WTC11 (cell line): ENCODE data around the gene ZNF425. TPM values are rescaled to one million over a fixed set of nuclear protein-coding genes. Genes with fewer than 3 reads are reported as not detected.
A peak's percentile ranks its signal among the peaks of the same experiment; 100 is the strongest.

Experiments
- ATAC-seq: fragments of 200-7000 bp; cut with Tn5 transposase; 2 replicates; pipeline ENCODE4 v1.10.0; 2021; ENCODE audit warnings: mild to moderate bottlenecking, moderate library complexity
- CTCF ChIA-PET: fragments of 300-600 bp; sonication (Branson Sonifier 250); formaldehyde crosslinking; loops from one replicate; lab custom pipeline; 2021; ENCODE audit warnings: antibody characterized with exemption; lab: Charles Lee
- POLR2A ChIA-PET: fragments of 350-600 bp; sonication (Branson Sonifier 250); formaldehyde crosslinking; loops from one replicate; lab custom pipeline; 2021; ENCODE audit warnings: antibody characterized with exemption; lab: Charles Lee
- DNase-seq: peaks from one replicate; pipeline ENCODE4 v3.0.0; 2021; ENCODE audit warnings: low spot score
- H3K27ac Mint-ChIP-seq: 2 replicates; pipeline ENCODE4 v1.8.0; 2021; ENCODE audit warnings: mixed read lengths
- H3K27me3 Mint-ChIP-seq: 2 replicates; pipeline ENCODE4 v1.8.0; 2021; ENCODE audit warnings: low read depth, mild to moderate bottlenecking, moderate library complexity, mixed read lengths
- H3K36me3 Mint-ChIP-seq: 2 replicates; pipeline ENCODE4 v1.8.0; 2021; ENCODE audit warnings: mixed read lengths
- H3K4me1 Mint-ChIP-seq: 2 replicates; pipeline ENCODE4 v1.8.0; 2022; ENCODE audit warnings: mixed read lengths
- H3K4me3 Mint-ChIP-seq: 2 replicates; pipeline ENCODE4 v1.8.0; 2021; ENCODE audit warnings: mild to moderate bottlenecking, moderate library complexity, mixed read lengths
- H3K9me3 Mint-ChIP-seq: 2 replicates; pipeline ENCODE4 v1.8.0; 2021; ENCODE audit warnings: mixed read lengths
- ARID4B ChIP-seq: sonication (generic); formaldehyde crosslinking; IDR thresholded peaks from 2 replicates; pipeline ENCODE4 v1.8.0; 2023; ENCODE audit warnings: missing genetic modification reagents, mild to moderate bottlenecking, borderline replicate concordance
- ATF1 ChIP-seq: sonication (generic); formaldehyde crosslinking; IDR thresholded peaks from 2 replicates; pipeline ENCODE4 v1.8.1; 2023; ENCODE audit warnings: mild to moderate bottlenecking, moderate library complexity, missing genetic modification reagents
- E2F5 ChIP-seq: sonication (generic); formaldehyde crosslinking; IDR thresholded peaks from 2 replicates; pipeline ENCODE4 v1.8.1; 2022; ENCODE audit warnings: mild to moderate bottlenecking, moderate library complexity, missing genetic modification reagents
- ETV6 ChIP-seq: sonication (generic); formaldehyde crosslinking; IDR thresholded peaks from 2 replicates; pipeline ENCODE4 v1.8.1; 2022; ENCODE audit warnings: mild to moderate bottlenecking, missing genetic modification reagents
- FOXJ3 ChIP-seq: sonication (generic); formaldehyde crosslinking; IDR thresholded peaks from 2 replicates; pipeline ENCODE4 v1.9.0; 2021; ENCODE audit warnings: missing genetic modification reagents, mild to moderate bottlenecking, borderline replicate concordance
- FOXP1 ChIP-seq: sonication (generic); formaldehyde crosslinking; IDR thresholded peaks from 2 replicates; pipeline ENCODE4 v1.8.0; 2022; ENCODE audit warnings: missing genetic modification reagents, mild to moderate bottlenecking, moderate library complexity, borderline replicate concordance
- GTF2I ChIP-seq: fragments of 250-450 bp; sonication (Bioruptor Pico); conservative IDR thresholded peaks from 2 replicates; pipeline ENCODE4 v1.4.0; 2021; ENCODE audit warnings: mild to moderate bottlenecking
- IRF1 ChIP-seq: sonication (generic); formaldehyde crosslinking; IDR thresholded peaks from 2 replicates; pipeline ENCODE4 v1.8.0; 2023; ENCODE audit warnings: missing genetic modification reagents
- MYBL2 ChIP-seq: sonication (generic); formaldehyde crosslinking; IDR thresholded peaks from 2 replicates; pipeline ENCODE4 v1.8.1; 2023; ENCODE audit warnings: mild to moderate bottlenecking, moderate library complexity, missing genetic modification reagents
- NFE2L1 ChIP-seq: sonication (generic); formaldehyde crosslinking; IDR thresholded peaks from 2 replicates; pipeline ENCODE4 v1.8.1; 2023; ENCODE audit warnings: missing genetic modification reagents
- NR2C2 ChIP-seq: sonication (generic); formaldehyde crosslinking; IDR thresholded peaks from 2 replicates; pipeline ENCODE4 v1.8.0; 2022; ENCODE audit warnings: mild to moderate bottlenecking, missing genetic modification reagents
- PRRX2 ChIP-seq: fragments of 250-450 bp; sonication (Bioruptor Pico); IDR thresholded peaks from 2 replicates; pipeline ENCODE4 v1.8.0; 2021; ENCODE audit warnings: mild to moderate bottlenecking
- RORB ChIP-seq: fragments of 250-450 bp; sonication (Bioruptor Pico); IDR thresholded peaks from 2 replicates; pipeline ENCODE4 v1.9.0; 2021; ENCODE audit warnings: mild to moderate bottlenecking
- SMAD3 ChIP-seq: sonication (generic); formaldehyde crosslinking; IDR thresholded peaks from 2 replicates; pipeline ENCODE4 v1.8.0; 2022; ENCODE audit warnings: missing genetic modification reagents, mild to moderate bottlenecking, borderline replicate concordance
- STAT6 ChIP-seq: sonication (generic); formaldehyde crosslinking; conservative IDR thresholded peaks from 2 replicates; pipeline ENCODE4 v1.8.1; 2023; ENCODE audit warnings: mild to moderate bottlenecking, low read depth, missing genetic modification reagents, moderate library complexity
- ZNF138 ChIP-seq: sonication (generic); formaldehyde crosslinking; conservative IDR thresholded peaks from 2 replicates; pipeline ENCODE4 v1.8.1; 2022; ENCODE audit warnings: mild to moderate bottlenecking, moderate library complexity, missing genetic modification reagents
- ZNF396 ChIP-seq: fragments of 250-450 bp; sonication (Bioruptor Pico); IDR thresholded peaks from 2 replicates; pipeline ENCODE4 v1.8.0; 2021; ENCODE audit warnings: mild to moderate bottlenecking, moderate library complexity, borderline replicate concordance
- ZSCAN18 ChIP-seq: fragments of 250-450 bp; sonication (Bioruptor Pico); IDR thresholded peaks from 2 replicates; pipeline ENCODE4 v2.1.2; 2022; ENCODE audit warnings: mild to moderate bottlenecking, moderate library complexity
- total RNA-seq: library from RNA; stranded (reverse); gene quantifications from 3 replicates; pipeline ENCODE4 v1.2.3, GENCODE V29; 2021
- TF ChIP-seq, protein P1 (sequence below): sonication (generic); formaldehyde crosslinking; IDR thresholded peaks from 2 replicates; pipeline ENCODE4 v1.8.1; 2023; ENCODE audit warnings: mild to moderate bottlenecking, missing genetic modification reagents, moderate library complexity
- TF ChIP-seq, protein P2 (sequence below): sonication (generic); formaldehyde crosslinking; IDR thresholded peaks from 2 replicates; pipeline ENCODE4 v1.8.0; 2022; ENCODE audit warnings: mild to moderate bottlenecking, missing genetic modification reagents
- TF ChIP-seq, protein P3 (sequence below): sonication (generic); formaldehyde crosslinking; IDR thresholded peaks from 2 replicates; pipeline ENCODE4 v1.8.1; 2023; ENCODE audit warnings: mild to moderate bottlenecking, missing genetic modification reagents, borderline replicate concordance

The ZNF425 gene
- total RNA-seq, 1 experiment from 2014 or later, result 3.8 TPM

GRCh38 chr7:149147072-149147751, 21.1 kb upstream of the ZNF425 start, which contains the start of gene ZNF398:
ZNF398 (plus strand) TSS chr7:149147453; CDS start chr7:149147743, 290 bp downstream.
- Mint-ChIP-seq H3K36me3 (peaks cover 10% of the 10 kb centered on the region), H3K4me3 (peak within 1 kb of the TSS; percentile 91), H3K27ac (peak within 1 kb of the TSS; percentile 99), H3K4me1 (peaks cover 62% of the 10 kb centered on the region), H3K27me3 (no peaks in the 10 kb centered on the region), H3K9me3 (no peaks in the 10 kb centered on the region)
- CTCF ChIA-PET, result interaction anchor here (0.7 to 4.4 kb wide), 21 partner anchors 10 to 210 kb away, joined by 3 to 40 read pairs (median 3); partner anchors contain the start of genes ZNF282, ZNF425 and ZNF783
- ATAC-seq (peak; percentile 34), DNase-seq (peak; percentile 65)
- POLR2A ChIA-PET, result interaction anchor here (0.6 to 4.3 kb wide), 7 partner anchors 10 to 82 kb away, joined by 3 to 35 read pairs (median 5); partner anchors contain the start of genes ZNF282 and ZNF425
- 0 out of 2 replicates have a peak, but pooled peaks have one; percentile 33 for TF ChIP-seq MYBL2 (CRISPR knock-in tag)
- TF ChIP-seq ATF1 (CRISPR knock-in tag), result no peak
- TF ChIP-seq, protein P1, sequence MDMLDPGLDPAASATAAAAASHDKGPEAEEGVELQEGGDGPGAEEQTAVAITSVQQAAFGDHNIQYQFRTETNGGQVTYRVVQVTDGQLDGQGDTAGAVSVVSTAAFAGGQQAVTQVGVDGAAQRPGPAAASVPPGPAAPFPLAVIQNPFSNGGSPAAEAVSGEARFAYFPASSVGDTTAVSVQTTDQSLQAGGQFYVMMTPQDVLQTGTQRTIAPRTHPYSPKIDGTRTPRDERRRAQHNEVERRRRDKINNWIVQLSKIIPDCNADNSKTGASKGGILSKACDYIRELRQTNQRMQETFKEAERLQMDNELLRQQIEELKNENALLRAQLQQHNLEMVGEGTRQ (CRISPR knock-in tag), result no peak
- TF ChIP-seq SMAD3, result no peak
- TF ChIP-seq ZNF138 (CRISPR knock-in tag), result no peak
- no peak for TF ChIP-seq NFE2L1
- TF ChIP-seq ARID4B (CRISPR knock-in tag), result peak; percentile 46
- no peak for TF ChIP-seq NR2C2 (CRISPR knock-in tag)
- no peak for TF ChIP-seq GTF2I
- TF ChIP-seq ZNF396 (CRISPR knock-in tag), result no peak
- TF ChIP-seq E2F5 (CRISPR knock-in tag), result no peak
- TF ChIP-seq STAT6, result no peak
- TF ChIP-seq ETV6 (CRISPR knock-in tag), result no peak; the same call in 1 of the 2 replicates
- TF ChIP-seq, protein P2, sequence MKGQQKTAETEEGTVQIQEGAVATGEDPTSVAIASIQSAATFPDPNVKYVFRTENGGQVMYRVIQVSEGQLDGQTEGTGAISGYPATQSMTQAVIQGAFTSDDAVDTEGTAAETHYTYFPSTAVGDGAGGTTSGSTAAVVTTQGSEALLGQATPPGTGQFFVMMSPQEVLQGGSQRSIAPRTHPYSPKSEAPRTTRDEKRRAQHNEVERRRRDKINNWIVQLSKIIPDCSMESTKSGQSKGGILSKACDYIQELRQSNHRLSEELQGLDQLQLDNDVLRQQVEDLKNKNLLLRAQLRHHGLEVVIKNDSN, result no peak
- TF ChIP-seq RORB (CRISPR knock-in tag), result no peak
- TF ChIP-seq, protein P3, sequence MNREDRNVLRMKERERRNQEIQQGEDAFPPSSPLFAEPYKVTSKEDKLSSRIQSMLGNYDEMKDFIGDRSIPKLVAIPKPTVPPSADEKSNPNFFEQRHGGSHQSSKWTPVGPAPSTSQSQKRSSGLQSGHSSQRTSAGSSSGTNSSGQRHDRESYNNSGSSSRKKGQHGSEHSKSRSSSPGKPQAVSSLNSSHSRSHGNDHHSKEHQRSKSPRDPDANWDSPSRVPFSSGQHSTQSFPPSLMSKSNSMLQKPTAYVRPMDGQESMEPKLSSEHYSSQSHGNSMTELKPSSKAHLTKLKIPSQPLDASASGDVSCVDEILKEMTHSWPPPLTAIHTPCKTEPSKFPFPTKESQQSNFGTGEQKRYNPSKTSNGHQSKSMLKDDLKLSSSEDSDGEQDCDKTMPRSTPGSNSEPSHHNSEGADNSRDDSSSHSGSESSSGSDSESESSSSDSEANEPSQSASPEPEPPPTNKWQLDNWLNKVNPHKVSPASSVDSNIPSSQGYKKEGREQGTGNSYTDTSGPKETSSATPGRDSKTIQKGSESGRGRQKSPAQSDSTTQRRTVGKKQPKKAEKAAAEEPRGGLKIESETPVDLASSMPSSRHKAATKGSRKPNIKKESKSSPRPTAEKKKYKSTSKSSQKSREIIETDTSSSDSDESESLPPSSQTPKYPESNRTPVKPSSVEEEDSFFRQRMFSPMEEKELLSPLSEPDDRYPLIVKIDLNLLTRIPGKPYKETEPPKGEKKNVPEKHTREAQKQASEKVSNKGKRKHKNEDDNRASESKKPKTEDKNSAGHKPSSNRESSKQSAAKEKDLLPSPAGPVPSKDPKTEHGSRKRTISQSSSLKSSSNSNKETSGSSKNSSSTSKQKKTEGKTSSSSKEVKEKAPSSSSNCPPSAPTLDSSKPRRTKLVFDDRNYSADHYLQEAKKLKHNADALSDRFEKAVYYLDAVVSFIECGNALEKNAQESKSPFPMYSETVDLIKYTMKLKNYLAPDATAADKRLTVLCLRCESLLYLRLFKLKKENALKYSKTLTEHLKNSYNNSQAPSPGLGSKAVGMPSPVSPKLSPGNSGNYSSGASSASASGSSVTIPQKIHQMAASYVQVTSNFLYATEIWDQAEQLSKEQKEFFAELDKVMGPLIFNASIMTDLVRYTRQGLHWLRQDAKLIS, result no peak
- no peak for TF ChIP-seq ZSCAN18 (CRISPR knock-in tag)
- TF ChIP-seq FOXP1 (CRISPR knock-in tag), result peak; percentile 75
- 0 out of 2 replicates have a peak, but pooled peaks have one; percentile 16 for TF ChIP-seq IRF1 (CRISPR knock-in tag)
- no peak for TF ChIP-seq FOXJ3 (CRISPR knock-in tag)
- no peak for TF ChIP-seq PRRX2 (CRISPR knock-in tag)
